Astrocyte of the spinal cord (primary cell): ENCODE data around the gene PLD6.

ENCODE experiments used
- DNase-seq: peaks from one replicate; pipeline ENCODE4 v3.0.0; 2011; ENCODE audit warnings: low read depth, low spot score
- H3K4me3 ChIP-seq: 2 replicates; pipeline ENCODE4 v1.5.1; 2011; ENCODE audit warnings: low read depth, mild to moderate bottlenecking, low read length, moderate library complexity
- CTCF ChIP-seq: IDR thresholded peaks from 2 replicates; pipeline ENCODE4 v1.5.1; 2012; ENCODE audit warnings: low read depth, mild to moderate bottlenecking, low read length, inconsistent platforms
- in situ Hi-C: cut with HindIII; loops from 2 replicates; pipeline ENCODE4 v1.10.0; 2017; ENCODE audit warnings: low sequenced_read_pairs

The PLD6 gene

GRCh38 chr17:17226451-17227265 is 20.5 kb upstream of the PLD6 start:
- DNase-seq = no peak
- H3K4me3 ChIP-seq = no peak overlapping the region
- no peak for TF ChIP-seq CTCF
- in situ Hi-C loops = no loop called here

GRCh38 chr17:17225901-17226300 is 19.8 kb upstream of the PLD6 start:
- in situ Hi-C loops = no loop called here
- no peak for DNase-seq
- no peak for TF ChIP-seq CTCF
- no peak overlapping the region for H3K4me3 ChIP-seq

- in situ Hi-C loops = no loop called here
- no peak for DNase-seq
- TF ChIP-seq CTCF = no peak
- no peak overlapping the region for H3K4me3 ChIP-seq
Measured at GRCh38 chr17:17224137-17224536, 18.0 kb upstream of the PLD6 start.

GRCh38 chr17:17223736-17224135 is 17.6 kb upstream of the PLD6 start:
- in situ Hi-C loops = no loop called here
- H3K4me3 ChIP-seq = no peak overlapping the region
- no peak for TF ChIP-seq CTCF
- no peak for DNase-seq

GRCh38 chr17:17221329-17221728 is 15.2 kb upstream of the PLD6 start:
- no peak for DNase-seq
- in situ Hi-C loops = no loop called here
- no peak overlapping the region for H3K4me3 ChIP-seq
- no peak for TF ChIP-seq CTCF

GRCh38 chr17:17220529-17220928 is 14.4 kb upstream of the PLD6 start:
- H3K4me3 ChIP-seq = no peak overlapping the region
- TF ChIP-seq CTCF = no peak
- in situ Hi-C loops = no loop called here
- DNase-seq = no peak
